PC-3 (cell line): ENCODE results near the gene UBASH3B. TPM values are rescaled to one million over a fixed set of nuclear protein-coding genes. Genes with fewer than 3 reads are reported as not detected.

Experiments
- ATAC-seq: fragments of 200-7000 bp; cut with Tn5 transposase; 2 replicates; pipeline ENCODE4 v1.9.1; 2020; ENCODE audit warnings: mild to moderate bottlenecking, moderate library complexity
- BruUV-seq: library from RNA; stranded (reverse); fragments of 400-500 nt; replicated peaks from 2 replicates; lab custom pipeline; 2021; lab: Mats Ljungman, UMichigan
- CTCF ChIA-PET: fragments of 300-600 bp; sonication (Branson Sonifier 250); formaldehyde crosslinking; loops from one replicate; lab custom pipeline; 2022; ENCODE audit warnings: antibody characterized with exemption; lab: Charles Lee
- POLR2A ChIA-PET: fragments of 300-600 bp; sonication (Branson Sonifier 250); formaldehyde crosslinking; loops from one replicate; lab custom pipeline; 2022; ENCODE audit warnings: antibody characterized with exemption; ENCODE audit not compliant: unreplicated experiment; lab: Charles Lee
- DNase-seq: peaks from one replicate; pipeline ENCODE4 v3.0.0-alpha.2; 2015
- H2AFZ ChIP-seq: fragments of 300-600 bp; sonication (generic); 2 replicates; pipeline ENCODE4 v1.6.0; 2016; ENCODE audit warnings: antibody characterized with exemption, low read length
- H3F3A ChIP-seq: fragments of 300-600 bp; sonication (generic); one replicate; pipeline ENCODE4 v1.6.0; 2017; ENCODE audit warnings: antibody characterized with exemption, low read length, control low read depth, mild to moderate bottlenecking; ENCODE audit not compliant: unreplicated experiment
- H3K27ac ChIP-seq: fragments of 300-600 bp; sonication (generic); 2 replicates; pipeline ENCODE4 v1.5.1; 2016; ENCODE audit warnings: mild to moderate bottlenecking, low read length
- H3K27me3 ChIP-seq: fragments of 300-600 bp; sonication (generic); 2 replicates; pipeline ENCODE4 v1.6.1; 2016; ENCODE audit warnings: low read length, mixed read lengths
- H3K36me3 ChIP-seq: fragments of 300-600 bp; sonication (generic); 2 replicates; pipeline ENCODE4 v1.6.1; 2016; ENCODE audit warnings: low read depth, mixed run types, low read length, mixed read lengths
- H3K4me1 ChIP-seq: fragments of 300-600 bp; sonication (generic); 2 replicates; pipeline ENCODE4 v1.5.1; 2016; ENCODE audit warnings: low read length; ENCODE audit not compliant: insufficient read depth
- H3K4me2 ChIP-seq: fragments of 300-600 bp; sonication (generic); 2 replicates; pipeline ENCODE4 v1.6.0; 2016; ENCODE audit warnings: low read length
- H3K4me3 ChIP-seq: fragments of 300-600 bp; sonication (generic); 2 replicates; pipeline ENCODE4 v1.5.1; 2016; ENCODE audit warnings: mild to moderate bottlenecking, low read length, mixed read lengths
- H3K79me2 ChIP-seq: fragments of 300-600 bp; sonication (generic); 2 replicates; pipeline ENCODE4 v1.6.1; 2017; ENCODE audit warnings: low read length, mixed read lengths
- H3K9ac ChIP-seq: fragments of 300-600 bp; sonication (generic); 2 replicates; pipeline ENCODE4 v1.6.0; 2016; ENCODE audit warnings: mild to moderate bottlenecking, low read length
- H3K9me2 ChIP-seq: fragments of 300-600 bp; sonication (generic); replicated peaks from 2 replicates; pipeline ENCODE4 v1.6.1; 2016; ENCODE audit warnings: mixed run types, low read length, mixed read lengths
- H3K9me3 ChIP-seq: fragments of 300-600 bp; sonication (generic); 2 replicates; pipeline ENCODE4 v1.6.1; 2016; ENCODE audit warnings: low read length, mixed read lengths
- H4K20me1 ChIP-seq: fragments of 300-600 bp; sonication (generic); 2 replicates; pipeline ENCODE4 v1.6.1; 2016; ENCODE audit warnings: low read length, mixed read lengths
- EZH2 ChIP-seq: fragments of 300-600 bp; sonication (generic); IDR thresholded peaks from one replicate; pipeline ENCODE4 v1.6.1; 2017; ENCODE audit warnings: antibody characterized with exemption, mild to moderate bottlenecking, low read length; ENCODE audit not compliant: unreplicated experiment
- EZH2phosphoT487 ChIP-seq: fragments of 300-600 bp; sonication (generic); IDR thresholded peaks from 2 replicates; pipeline ENCODE4 v1.6.1; 2018; ENCODE audit warnings: mild to moderate bottlenecking, antibody characterized with exemption, low read length, borderline replicate concordance
- intact Hi-C: fragments of 100-400 bp; cut with micrococcal nuclease; formaldehyde crosslinking; loops from 2 replicates; pipeline ENCODE4 v1.9.0; 2023
- total RNA-seq: library from RNA; depleted of rRNA; stranded (reverse); fragments of >200 nt; gene quantifications from 2 replicates; pipeline ENCODE4 v1.2.3, GENCODE V29; 2014
- TF ChIP-seq, protein P1 (sequence below): fragments of 300-600 bp; sonication (generic); conservative IDR thresholded peaks from 2 replicates; pipeline ENCODE4 v1.5.1; 2017; ENCODE audit warnings: antibody characterized with exemption, low read depth, mild to moderate bottlenecking, low read length

Gene UBASH3B
- total RNA-seq, 1 experiment from 2014 or later: 178 TPM

DNA sequence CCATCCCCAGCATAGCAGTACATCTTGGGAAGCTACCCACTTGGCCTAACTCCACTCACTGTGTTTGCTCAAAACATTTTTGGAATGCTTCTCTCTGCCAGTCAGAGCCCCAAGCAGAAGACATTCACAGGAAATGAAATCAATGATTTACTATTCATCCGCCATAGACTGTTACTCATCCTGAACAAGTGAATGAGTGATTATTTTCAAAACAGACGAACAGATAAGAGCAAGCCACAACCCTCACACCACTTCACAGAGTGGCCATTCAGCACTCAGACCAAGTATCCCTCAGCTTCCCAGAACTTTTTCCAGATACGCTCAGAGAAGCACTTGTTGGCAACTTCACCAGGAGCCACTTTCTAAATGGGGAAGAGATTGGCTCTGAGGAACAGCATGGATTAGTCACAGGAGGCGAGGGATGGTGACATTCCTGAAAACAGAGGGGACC, 13.0 kb upstream of the UBASH3B start:
- Histone ChIP-seq H3K9ac (peak overlapping the region; percentile 59), H2AFZ (peak overlapping the region; percentile 15), H3K4me2 (peak overlapping the region; percentile 69), H3K27ac (peak overlapping the region; percentile 89), H3K9me2 (no peaks in the 10 kb centered on the region), H3K36me3 (no peaks in the 10 kb centered on the region), H3F3A (peaks cover 12% of the 10 kb centered on the region), H4K20me1 (no peaks in the 10 kb centered on the region), H3K79me2 (no peaks in the 10 kb centered on the region), H3K4me3 (peak overlapping the region; percentile 35), H3K4me1 (peaks cover 37% of the 10 kb centered on the region), H3K27me3 (no peaks in the 10 kb centered on the region), H3K9me3 (no peaks in the 10 kb centered on the region)
- no TSS peak for BruUV-seq
- no peak for TF ChIP-seq EZH2phosphoT487
- TF ChIP-seq, protein P1, sequence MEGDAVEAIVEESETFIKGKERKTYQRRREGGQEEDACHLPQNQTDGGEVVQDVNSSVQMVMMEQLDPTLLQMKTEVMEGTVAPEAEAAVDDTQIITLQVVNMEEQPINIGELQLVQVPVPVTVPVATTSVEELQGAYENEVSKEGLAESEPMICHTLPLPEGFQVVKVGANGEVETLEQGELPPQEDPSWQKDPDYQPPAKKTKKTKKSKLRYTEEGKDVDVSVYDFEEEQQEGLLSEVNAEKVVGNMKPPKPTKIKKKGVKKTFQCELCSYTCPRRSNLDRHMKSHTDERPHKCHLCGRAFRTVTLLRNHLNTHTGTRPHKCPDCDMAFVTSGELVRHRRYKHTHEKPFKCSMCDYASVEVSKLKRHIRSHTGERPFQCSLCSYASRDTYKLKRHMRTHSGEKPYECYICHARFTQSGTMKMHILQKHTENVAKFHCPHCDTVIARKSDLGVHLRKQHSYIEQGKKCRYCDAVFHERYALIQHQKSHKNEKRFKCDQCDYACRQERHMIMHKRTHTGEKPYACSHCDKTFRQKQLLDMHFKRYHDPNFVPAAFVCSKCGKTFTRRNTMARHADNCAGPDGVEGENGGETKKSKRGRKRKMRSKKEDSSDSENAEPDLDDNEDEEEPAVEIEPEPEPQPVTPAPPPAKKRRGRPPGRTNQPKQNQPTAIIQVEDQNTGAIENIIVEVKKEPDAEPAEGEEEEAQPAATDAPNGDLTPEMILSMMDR: no peak
- no peak for TF ChIP-seq EZH2
- intact Hi-C loops: loop anchor here (1.0 kb wide), 1 partner anchor 13 kb away; the partner anchor contains the start of gene UBASH3B
- peak; percentile 98 for DNase-seq
- peak; percentile 89 for ATAC-seq
- POLR2A ChIA-PET: interaction anchor here (0.5 to 0.7 kb wide), 3 partner anchors 13 to 1350 kb away, joined by 3 to 8 read pairs (median 3); partner anchors contain the start of gene SC5D
- CTCF ChIA-PET: interaction anchor here (1.0 kb wide), 1 partner anchor 14 kb away, joined by 3 read pairs; no protein-coding TSS in a partner anchor

DNA sequence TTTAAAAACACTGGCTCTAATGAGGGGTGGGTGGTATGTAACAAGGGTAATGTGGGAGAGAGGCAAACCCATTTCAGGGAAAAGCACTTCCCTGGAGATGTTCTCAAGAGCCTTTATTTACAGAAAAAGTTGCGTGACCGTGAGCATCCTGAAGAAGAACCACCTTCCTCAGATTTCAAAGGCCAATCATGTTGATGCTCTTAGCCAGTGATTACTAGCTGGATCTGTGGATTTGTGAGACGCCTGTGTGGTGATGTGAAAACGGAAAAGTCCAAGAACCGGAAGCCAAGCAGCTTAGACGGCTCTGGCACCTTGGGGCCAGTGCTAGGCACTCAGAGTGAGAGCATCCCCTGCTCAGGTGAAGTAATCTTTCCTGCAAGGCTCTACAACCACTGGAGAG, 12.6 kb upstream of the UBASH3B start:
- H3F3A ChIP-seq: peaks cover 12% of the 10 kb centered on the region
- POLR2A ChIA-PET: interaction anchor here (0.7 kb wide), 1 partner anchor 12 kb away, joined by 8 read pairs; no protein-coding TSS in a partner anchor
- TF ChIP-seq, protein P1: no peak
- no peak for TF ChIP-seq EZH2
- no peak for TF ChIP-seq EZH2phosphoT487
- peak overlapping the region; percentile 89 for H3K27ac ChIP-seq
- BruUV-seq: TSS peak; percentile 95
- DNase-seq: peak; percentile 61
- CTCF ChIA-PET: interaction anchor here (1.0 kb wide), 2 partner anchors 14 to 220 kb away, joined by 3 to 7 read pairs; no protein-coding TSS in a partner anchor
- H3K36me3 ChIP-seq: no peaks in the 10 kb centered on the region
- peak overlapping the region; percentile 69 for H3K4me2 ChIP-seq
- peak; percentile 18 for ATAC-seq
- peak overlapping the region; percentile 59 for H3K9ac ChIP-seq
- H4K20me1 ChIP-seq: no peaks in the 10 kb centered on the region
- H3K4me1 ChIP-seq: peaks cover 38% of the 10 kb centered on the region
- intact Hi-C loops: loop anchor here (1.0 kb wide), 1 partner anchor 12 kb away; the partner anchor contains the start of gene UBASH3B
- peak overlapping the region; percentile 15 for H2AFZ ChIP-seq
- H3K9me2 ChIP-seq: no peaks in the 10 kb centered on the region
- no peaks in the 10 kb centered on the region for H3K9me3 ChIP-seq
- no peaks in the 10 kb centered on the region for H3K27me3 ChIP-seq
- H3K4me3 ChIP-seq: peak overlapping the region; percentile 35
- H3K79me2 ChIP-seq: no peaks in the 10 kb centered on the region

DNA sequence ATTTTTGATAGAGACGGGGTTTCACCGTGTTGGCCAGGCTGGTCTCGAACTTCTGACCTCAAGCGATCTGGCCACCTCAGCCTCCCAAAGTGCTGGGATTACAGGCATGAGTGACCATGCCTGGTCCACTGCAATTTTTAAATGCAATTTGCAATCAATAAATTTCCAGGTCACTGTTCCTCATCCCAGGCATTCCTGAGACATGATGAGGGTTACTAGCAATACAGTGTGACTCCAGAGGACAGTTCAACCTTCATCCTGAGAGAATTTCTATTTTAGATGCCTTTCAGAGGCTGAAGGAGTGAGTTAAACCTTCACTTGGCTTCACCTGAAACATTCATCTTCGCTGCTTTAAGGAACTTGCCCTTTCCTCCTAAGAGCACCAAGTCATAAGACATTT, 9.7 kb upstream of the UBASH3B start:
- ATAC-seq (no peak), DNase-seq (peak; percentile 38)
- H3K9me2 ChIP-seq: no peaks in the 10 kb centered on the region
- H3K4me2 ChIP-seq: no peak overlapping the region
- no peak overlapping the region for H2AFZ ChIP-seq
- H4K20me1 ChIP-seq: no peaks in the 10 kb centered on the region
- intact Hi-C loops: no loop called here
- no peaks in the 10 kb centered on the region for H3K79me2 ChIP-seq
- no peaks in the 10 kb centered on the region for H3K27me3 ChIP-seq
- peaks cover 12% of the 10 kb centered on the region for H3F3A ChIP-seq
- BruUV-seq: no TSS peak
- H3K4me1 ChIP-seq: peaks cover 38% of the 10 kb centered on the region
- no peaks in the 10 kb centered on the region for H3K36me3 ChIP-seq
- no peaks in the 10 kb centered on the region for H3K9me3 ChIP-seq
- TF ChIP-seq, protein P1: no peak
- TF ChIP-seq EZH2phosphoT487 (no peak), EZH2 (no peak)
- H3K9ac ChIP-seq: no peak overlapping the region
- ChIA-PET CTCF (no interaction called here), POLR2A (interaction anchor here (1.2 kb wide), 1 partner anchor 10 kb away, joined by 3 read pairs; the partner anchor contains the start of gene UBASH3B)
- no peak overlapping the region for H3K4me3 ChIP-seq
- no peak overlapping the region for H3K27ac ChIP-seq
